ENCODE measurements around the gene OXCT1.

DNA sequence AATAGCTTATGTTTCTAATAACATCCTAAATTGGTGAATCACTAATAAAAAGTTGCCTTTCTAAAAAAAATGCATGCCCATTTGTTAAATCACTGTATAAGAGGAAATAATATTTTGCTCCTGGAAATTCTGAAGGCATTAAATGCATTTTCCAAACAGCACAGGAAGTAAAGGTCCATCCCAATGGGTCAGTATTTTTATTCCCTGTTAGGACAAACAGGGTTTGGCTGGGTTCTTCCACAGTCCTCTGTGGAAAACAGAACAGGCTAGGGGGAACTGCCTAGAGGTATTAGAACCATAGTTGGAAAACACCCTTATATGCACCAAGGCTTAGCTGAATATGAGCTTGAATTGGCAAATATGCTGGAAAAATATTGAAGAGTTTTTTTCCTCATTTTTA is 85.2 kb downstream of the OXCT1 start:
- TF ChIP-seq POLR2A (IDR thresholded peaks at IDR 0.05; ENCODE audit: low read depth, low read length) (no peak), POLR2AphosphoS5 (IDR thresholded peaks at IDR 0.05; ENCODE audit: low read depth, low read length) (no peak), SPI1 (IDR thresholded peaks at IDR 0.05; ENCODE audit: low read depth, low read length) (no peak), POU2F2 (IDR thresholded peaks at IDR 0.05; ENCODE audit: low read depth, low read length) (no peak)
